GM06990 (cell line): Measurements from ENCODE around the gene SGTA.

Experiments used
- DNase-seq: peaks from one replicate; pipeline ENCODE4 v3.0.0-alpha.2; 2011; ENCODE audit not compliant: insufficient read length; ENCODE audit errors: extremely low read depth
- H3K27me3 ChIP-seq: replicated peaks from 2 replicates; pipeline ENCODE4 v1.6.0; 2011; ENCODE audit warnings: low read length; ENCODE audit not compliant: control insufficient read depth, insufficient read depth
- H3K36me3 ChIP-seq: 2 replicates; pipeline ENCODE4 v1.5.1; 2011; ENCODE audit warnings: low read length; ENCODE audit not compliant: control insufficient read depth, insufficient read depth
- H3K4me3 ChIP-seq: replicated peaks from 2 replicates; pipeline ENCODE4 v1.5.1; 2011; ENCODE audit warnings: low read depth, mild to moderate bottlenecking, control low read depth, low read length
- CTCF ChIP-seq: IDR thresholded peaks from 2 replicates; pipeline ENCODE4 v1.5.1; 2011; ENCODE audit warnings: low read length, control low read depth, mild to moderate bottlenecking, inconsistent platforms; ENCODE audit not compliant: insufficient read depth, poor library complexity, severe bottlenecking

Gene SGTA

DNA sequence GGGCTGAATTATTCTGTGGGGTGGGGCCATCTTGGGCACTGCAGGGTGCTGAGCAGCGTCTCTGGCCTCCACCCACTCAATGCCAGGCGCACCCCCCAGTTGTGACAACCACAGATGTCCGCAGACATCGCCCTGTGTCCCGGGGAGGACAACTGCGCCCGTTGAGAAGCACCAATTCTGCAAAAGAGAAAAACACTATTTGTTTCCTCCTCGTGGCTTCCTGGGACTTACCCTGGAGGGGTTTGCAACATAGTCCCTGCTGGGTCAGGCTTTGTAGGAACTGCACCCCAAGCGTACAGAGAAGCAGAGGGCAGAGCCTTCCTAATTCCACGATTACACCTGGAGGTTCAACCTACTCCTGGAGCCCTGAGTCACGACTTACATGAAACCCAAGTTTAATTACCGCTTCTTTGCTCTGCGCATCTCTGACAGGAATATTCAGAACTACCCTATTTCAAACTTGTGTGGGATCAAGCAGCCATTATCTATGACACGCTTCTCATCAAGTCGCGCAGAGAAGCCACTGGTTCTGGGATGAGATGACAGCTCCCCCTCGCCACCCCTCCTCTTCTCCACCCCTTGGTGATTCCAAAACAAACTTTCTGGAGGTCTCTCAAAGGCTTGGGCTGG lies 32.1 kb downstream of the SGTA start:
- no peak for TF ChIP-seq CTCF
- H3K27me3 ChIP-seq, result no peaks in the 10 kb centered on the region

GRCh38 chr19:2747349-2747748 lies 35.7 kb downstream of the SGTA start:
- Histone ChIP-seq H3K36me3 (no peaks in the 10 kb centered on the region), H3K4me3 (no peak overlapping the region), H3K27me3 (no peaks in the 10 kb centered on the region)
- no peak for TF ChIP-seq CTCF
- no peak for DNase-seq

More for the DNA sequence above, 32.1 kb downstream of the SGTA start:
- no peak for DNase-seq
- Histone ChIP-seq H3K36me3 (peaks cover 9% of the 10 kb centered on the region), H3K4me3 (no peak overlapping the region)

DNA sequence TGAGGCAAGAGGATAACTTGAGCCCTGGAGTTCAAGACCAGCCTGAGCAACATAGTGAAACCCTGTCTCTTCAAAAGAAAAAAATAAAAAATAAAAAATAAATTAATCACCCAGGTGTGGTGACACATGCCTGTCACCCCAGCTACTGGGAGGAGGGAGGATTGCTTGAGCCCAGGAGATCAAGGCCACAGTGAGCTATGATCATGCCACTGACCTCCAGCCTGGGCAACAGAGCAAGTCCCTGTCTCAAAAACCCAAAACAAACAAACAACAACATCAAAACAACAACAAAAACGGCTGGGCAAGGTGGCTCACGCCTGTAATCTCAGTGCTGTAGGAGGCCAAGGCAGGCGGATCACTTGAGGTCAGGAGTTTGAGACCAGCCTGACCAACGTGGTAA lies 39.0 kb downstream of the SGTA start:
- no peak for DNase-seq
- Histone ChIP-seq H3K36me3 (no peaks in the 10 kb centered on the region), H3K27me3 (no peaks in the 10 kb centered on the region), H3K4me3 (no peak overlapping the region)
- TF ChIP-seq CTCF, result no peak

GRCh38 chr19:2743099-2743498 lies 40.0 kb downstream of the SGTA start:
- Histone ChIP-seq H3K27me3 (no peaks in the 10 kb centered on the region), H3K36me3 (no peaks in the 10 kb centered on the region; the same call in 1 of the 2 replicates), H3K4me3 (no peak overlapping the region)
- no peak for DNase-seq
- no peak for TF ChIP-seq CTCF

DNA sequence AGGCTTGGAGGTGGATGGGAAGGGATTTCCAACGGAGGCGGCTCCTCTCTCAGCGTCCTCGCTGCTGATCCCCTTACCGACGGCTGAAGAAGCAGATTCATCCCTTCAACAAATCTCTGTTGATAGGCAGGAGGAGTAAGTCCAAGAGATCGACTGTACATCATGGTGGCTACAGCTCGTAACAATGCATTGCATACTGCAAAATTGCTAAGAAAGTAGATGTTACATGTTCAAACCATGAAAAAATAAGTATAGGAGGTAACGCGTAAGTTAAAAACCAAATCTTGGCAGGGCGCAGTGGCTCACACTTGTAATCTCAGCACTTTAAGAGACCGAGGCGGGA lies 42.8 kb downstream of the SGTA start:
- DNase-seq, result no peak
- Histone ChIP-seq H3K4me3 (no peak overlapping the region), H3K27me3 (no peaks in the 10 kb centered on the region), H3K36me3 (peaks cover 18% of the 10 kb centered on the region)
- TF ChIP-seq CTCF, result no peak
